Endothelial cell of umbilical vein (primary cell): ENCODE measurements around the gene MAEA. TPM values are rescaled to one million over a fixed set of nuclear protein-coding genes. Genes with fewer than 3 reads are reported as not detected.

Experiments
- BruUV-seq: library from RNA; stranded (reverse); fragments of 400-500 nt; replicated peaks from 2 replicates; lab custom pipeline; 2021; lab: Mats Ljungman, UMichigan
- CTCF ChIA-PET: fragments of 300-600, 350-600 bp; sonication (Branson Sonifier 250); formaldehyde crosslinking; loops from one replicate; lab custom pipeline; 2021; ENCODE audit warnings: antibody characterized with exemption, inconsistent platforms; lab: Charles Lee
- POLR2A ChIA-PET: fragments of 300-600, 350-600 bp; sonication (Branson Sonifier 250); formaldehyde crosslinking; loops from one replicate; lab custom pipeline; 2021; ENCODE audit warnings: antibody characterized with exemption, inconsistent platforms; lab: Charles Lee
- DNase-seq: peaks from one replicate; pipeline ENCODE4 v3.0.0-alpha.2; 2011; ENCODE audit warnings: low read depth, low spot score
- FAIRE-seq: peaks from 2 replicates; lab custom pipeline; 2011; peaks lifted over from hg19 to GRCh38; lab: Jason Lieb, UNC
- H2AFZ ChIP-seq: 2 replicates; pipeline ENCODE4 v1.6.0; 2012; ENCODE audit warnings: low read depth, low read length, control low read depth, inconsistent platforms
- H3K27ac ChIP-seq: 2 replicates; pipeline ENCODE4 v1.5.1; 2011; ENCODE audit warnings: low read depth, mild to moderate bottlenecking, control low read depth, low read length, moderate library complexity; ENCODE audit not compliant: insufficient read depth
- H3K27me3 ChIP-seq, 2 experiments: 2 replicates each; pipeline versions ENCODE4 v1.6.0 to v1.6.1; 2011; ENCODE audit warnings: low read length in 2 of 2, mixed read lengths in 1 of 2; ENCODE audit not compliant: control insufficient read depth in 2 of 2, insufficient read depth in 2 of 2
- H3K36me3 ChIP-seq, 2 experiments: 2 replicates in 1 of 2; 3 replicates in 1 of 2; pipeline ENCODE4 v1.5.1; 2011; ENCODE audit warnings: low read length in 2 of 2, mild to moderate bottlenecking in 1 of 2, moderate library complexity in 1 of 2; ENCODE audit not compliant: control insufficient read depth in 2 of 2, insufficient read depth in 2 of 2; ENCODE audit errors: extremely low read depth in 1 of 2
- H3K4me1 ChIP-seq: 3 replicates; pipeline ENCODE4 v1.5.1; 2011; ENCODE audit warnings: mild to moderate bottlenecking, low read length; ENCODE audit not compliant: control insufficient read depth, insufficient read depth; ENCODE audit errors: extremely low read depth
- H3K4me2 ChIP-seq: 2 replicates; pipeline ENCODE4 v1.6.1; 2011; ENCODE audit warnings: low read length, control low read depth, mixed read lengths; ENCODE audit not compliant: insufficient read depth
- H3K4me3 ChIP-seq, 3 experiments: fragments of 200-600 bp in 1 of 3; sonication (generic), shearing (Covaris generic) in 1 of 3; replicated peaks in 1 of 3; 2 replicates each; pipeline ENCODE4 v1.5.1; 2011 to 2016; ENCODE audit warnings: control low read depth in 3 of 3, low read length in 3 of 3, mild to moderate bottlenecking in 2 of 3, inconsistent platforms in 1 of 3, low read depth in 1 of 3, moderate library complexity in 1 of 3; ENCODE audit not compliant: insufficient read depth in 1 of 3
- H3K79me2 ChIP-seq: 2 replicates; pipeline ENCODE4 v1.6.0; 2012; ENCODE audit warnings: low read length, inconsistent platforms; ENCODE audit not compliant: control insufficient read depth, insufficient read depth
- H3K9ac ChIP-seq: replicated peaks from 2 replicates; pipeline ENCODE3; 2011; ENCODE audit warnings: low read length, control low read depth; ENCODE audit not compliant: insufficient read depth; ENCODE audit errors: extremely low read depth
- H3K9me1 ChIP-seq: replicated peaks from 3 replicates; pipeline ENCODE4 v1.6.0; 2011; ENCODE audit warnings: mild to moderate bottlenecking, low read length; ENCODE audit not compliant: control insufficient read depth, insufficient read depth; ENCODE audit errors: extremely low read depth
- H3K9me3 ChIP-seq: replicated peaks from 2 replicates; pipeline ENCODE4 v1.5.1; 2012; ENCODE audit warnings: low read length, inconsistent platforms; ENCODE audit not compliant: control insufficient read depth, insufficient read depth
- H4K20me1 ChIP-seq: replicated peaks from 2 replicates; pipeline ENCODE3; 2011; ENCODE audit warnings: mild to moderate bottlenecking, low read length; ENCODE audit not compliant: control insufficient read depth, insufficient read depth; ENCODE audit errors: extremely low read depth
- EZH2 ChIP-seq: IDR thresholded peaks from 2 replicates; pipeline ENCODE4 v1.6.1; 2012; ENCODE audit warnings: borderline replicate concordance, low read depth, mild to moderate bottlenecking, moderate library complexity, low read length, inconsistent platforms; ENCODE audit not compliant: severe bottlenecking
- FOS ChIP-seq: IDR thresholded peaks from 2 replicates; pipeline ENCODE4 v1.6.1; 2011; ENCODE audit warnings: mild to moderate bottlenecking, low read length, moderate library complexity, borderline replicate concordance; ENCODE audit not compliant: insufficient read depth
- GATA2 ChIP-seq: IDR thresholded peaks from 2 replicates; pipeline ENCODE4 v1.7.0; 2011; ENCODE audit warnings: low read depth, mild to moderate bottlenecking, moderate library complexity, mixed read lengths, low read length; ENCODE audit not compliant: insufficient read length, insufficient read depth
- JUN ChIP-seq: IDR thresholded peaks from 2 replicates; pipeline ENCODE4 v1.6.1; 2011; ENCODE audit warnings: borderline replicate concordance, low read depth; ENCODE audit not compliant: insufficient read length, insufficient read depth
- MYC ChIP-seq: IDR thresholded peaks from one replicate; pipeline ENCODE4 v1.6.1; 2011; ENCODE audit warnings: mild to moderate bottlenecking, low read depth, low read length
- POLR2A ChIP-seq: IDR thresholded peaks from 2 replicates; pipeline ENCODE4 v1.6.1; 2012; ENCODE audit warnings: low read depth, mild to moderate bottlenecking, control low read depth, low read length
- POLR2AphosphoS5 ChIP-seq: IDR thresholded peaks from 2 replicates; pipeline ENCODE4 v1.6.1; 2012; ENCODE audit warnings: low read depth, mild to moderate bottlenecking, control low read depth, low read length, moderate library complexity; ENCODE audit not compliant: insufficient read depth
- dilution Hi-C: fragments of 300-500 bp; cut with MboI; formaldehyde crosslinking; loops from one replicate; pipeline ENCODE4 v1.15.0; 2019; ENCODE audit warnings: low sequenced_read_pairs; ENCODE audit not compliant: extremely low pct_ligation_motif_present
- intact Hi-C: fragments of 100-400 bp; cut with micrococcal nuclease; formaldehyde crosslinking; loops from one replicate; pipeline ENCODE4 v1.10.0; 2022
- polyA plus RNA-seq, 4 experiments: library from polyadenylated mRNA; depleted of rRNA in 3 of 4; stranded (reverse) in 3 of 4; unstranded in 1 of 4; fragments of >200 nt; gene quantifications; 2 replicates each; pipeline versions ENCODE4 v1.2.1 to v1.2.3, GENCODE V29; 2011 to 2012; ENCODE audit warnings: missing spikeins in 1 of 4
- total RNA-seq: library from RNA; stranded (reverse); gene quantifications from 2 replicates; pipeline ENCODE4 v1.2.3, GENCODE V29; 2021
- TF ChIP-seq, protein P1 (sequence below): IDR thresholded peaks from 2 replicates; pipeline ENCODE4 v1.6.1; 2011; ENCODE audit not compliant: insufficient read depth, insufficient read length
- TF ChIP-seq, protein P2 (sequence below), 2 donors: IDR thresholded peaks; 1 replicate in 1 of 2; 2 replicates in 1 of 2; pipeline ENCODE4 v1.5.1; 2011; ENCODE audit warnings: low read length in 2 of 2, mild to moderate bottlenecking in 2 of 2, moderate library complexity in 2 of 2, control low read depth in 1 of 2, inconsistent platforms in 1 of 2, low read depth in 1 of 2; ENCODE audit not compliant: insufficient read depth in 1 of 2; ENCODE audit errors: extremely low read depth in 1 of 2

The MAEA gene
- total and polyA plus RNA-seq, 2 donors (not counting 3 experiments of a cell fraction or from before 2014, with no cell fraction given): 66.0 to 108 TPM

DNA sequence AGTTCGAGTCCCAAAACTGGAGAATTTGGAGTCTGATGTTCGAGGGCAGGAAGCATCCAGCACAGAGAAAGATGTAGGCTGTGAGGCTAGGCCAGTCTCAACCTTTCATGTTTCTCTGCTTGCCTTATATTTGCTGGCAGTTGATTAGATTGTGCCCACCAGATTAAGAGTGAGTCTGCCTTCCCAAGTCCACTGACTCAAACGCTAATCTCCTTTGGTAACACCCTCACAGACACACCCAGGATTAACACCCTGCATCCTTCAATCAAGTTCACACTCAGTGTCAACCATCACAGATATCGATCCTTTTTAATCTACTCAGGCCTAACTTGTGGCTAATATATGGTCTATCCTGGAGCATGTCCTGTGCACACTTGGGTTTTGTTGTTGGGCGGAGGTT, 18.0 kb upstream of the MAEA start:
- DNase-seq (no peak), FAIRE-seq (no peak)
- no peaks in the 10 kb centered on the region for H3K9me1 ChIP-seq
- H3K9ac ChIP-seq: no peak overlapping the region
- no peaks in the 10 kb centered on the region for H3K4me1 ChIP-seq
- H3K27me3 ChIP-seq: no peaks in the 10 kb centered on the region
- no peaks in the 10 kb centered on the region for H4K20me1 ChIP-seq
- BruUV-seq: no TSS peak
- no peak overlapping the region for H3K27ac ChIP-seq
- H3K4me2 ChIP-seq: no peak overlapping the region
- no peak overlapping the region for H2AFZ ChIP-seq
- dilution Hi-C loops (no loop called here), intact Hi-C loops (no loop called here)
- ChIA-PET POLR2A (interaction anchor here (0.6 kb wide), 1 partner anchor 13 kb away, joined by 8 read pairs; no protein-coding TSS in a partner anchor), CTCF (no interaction called here)
- TF ChIP-seq MYC (no peak), GATA2 (no peak), POLR2AphosphoS5 (no peak), EZH2 (no peak), POLR2A (no peak), JUN (no peak), FOS (no peak)
- TF ChIP-seq, protein P1, sequence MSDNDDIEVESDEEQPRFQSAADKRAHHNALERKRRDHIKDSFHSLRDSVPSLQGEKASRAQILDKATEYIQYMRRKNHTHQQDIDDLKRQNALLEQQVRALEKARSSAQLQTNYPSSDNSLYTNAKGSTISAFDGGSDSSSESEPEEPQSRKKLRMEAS: no peak
- TF ChIP-seq, protein P2, sequence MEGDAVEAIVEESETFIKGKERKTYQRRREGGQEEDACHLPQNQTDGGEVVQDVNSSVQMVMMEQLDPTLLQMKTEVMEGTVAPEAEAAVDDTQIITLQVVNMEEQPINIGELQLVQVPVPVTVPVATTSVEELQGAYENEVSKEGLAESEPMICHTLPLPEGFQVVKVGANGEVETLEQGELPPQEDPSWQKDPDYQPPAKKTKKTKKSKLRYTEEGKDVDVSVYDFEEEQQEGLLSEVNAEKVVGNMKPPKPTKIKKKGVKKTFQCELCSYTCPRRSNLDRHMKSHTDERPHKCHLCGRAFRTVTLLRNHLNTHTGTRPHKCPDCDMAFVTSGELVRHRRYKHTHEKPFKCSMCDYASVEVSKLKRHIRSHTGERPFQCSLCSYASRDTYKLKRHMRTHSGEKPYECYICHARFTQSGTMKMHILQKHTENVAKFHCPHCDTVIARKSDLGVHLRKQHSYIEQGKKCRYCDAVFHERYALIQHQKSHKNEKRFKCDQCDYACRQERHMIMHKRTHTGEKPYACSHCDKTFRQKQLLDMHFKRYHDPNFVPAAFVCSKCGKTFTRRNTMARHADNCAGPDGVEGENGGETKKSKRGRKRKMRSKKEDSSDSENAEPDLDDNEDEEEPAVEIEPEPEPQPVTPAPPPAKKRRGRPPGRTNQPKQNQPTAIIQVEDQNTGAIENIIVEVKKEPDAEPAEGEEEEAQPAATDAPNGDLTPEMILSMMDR (IDR thresholded peaks at IDR 0.05; ENCODE audit: extremely low read depth in 1 of 2, insufficient read depth in 1 of 2, low read depth in 1 of 2, low read length in 2 of 2): no peak
- H3K9me3 ChIP-seq: no peaks in the 10 kb centered on the region
- H3K36me3 ChIP-seq: no peaks in the 10 kb centered on the region
- no peak overlapping the region for H3K4me3 ChIP-seq
- H3K79me2 ChIP-seq: no peaks in the 10 kb centered on the region
